ENCODE results near the gene RFX4. TPM values are rescaled to one million over a fixed set of nuclear protein-coding genes. Genes with fewer than 3 reads are reported as not detected.

RFX4 gene
- total and polyA plus RNA-seq, 2 donors (not counting 3 experiments of a cell fraction or from before 2014, with no cell fraction given): not detected

- Histone ChIP-seq H3K27me3 (ENCODE audit: control insufficient read depth in 2 of 2, insufficient read depth in 2 of 2, low read length in 2 of 2) (peaks cover 3 to 8% of the 10 kb centered on the region in 2 experiments), H3K79me2 (ENCODE audit: control insufficient read depth, insufficient read depth, low read length) (no peaks in the 10 kb centered on the region), H3K9ac (replicated peaks; ENCODE audit: extremely low read depth, insufficient read depth, low read length) (no peak overlapping the region), H3K4me2 (ENCODE audit: insufficient read depth, low read length) (no peak overlapping the region), H3K4me1 (ENCODE audit: control insufficient read depth, extremely low read depth, insufficient read depth, low read length) (peaks cover 4% of the 10 kb centered on the region), H3K27ac (ENCODE audit: insufficient read depth, low read depth, low read length) (no peak overlapping the region), H3K4me3 (replicated peaks in 1 of 3; ENCODE audit: insufficient read depth in 1 of 3, low read depth in 1 of 3, low read length in 3 of 3) (no peak overlapping the region), H4K20me1 (replicated peaks; ENCODE audit: control insufficient read depth, extremely low read depth, insufficient read depth, low read length) (no peaks in the 10 kb centered on the region), H3K9me3 (replicated peaks; ENCODE audit: control insufficient read depth, insufficient read depth, low read length) (no peaks in the 10 kb centered on the region), H3K9me1 (replicated peaks; ENCODE audit: control insufficient read depth, extremely low read depth, insufficient read depth, low read length) (no peaks in the 10 kb centered on the region), H3K36me3 (ENCODE audit: control insufficient read depth in 2 of 2, extremely low read depth in 1 of 2, insufficient read depth in 2 of 2, low read length in 2 of 2) (no peaks in the 10 kb centered on the region), H2AFZ (ENCODE audit: low read depth, low read length) (no peak overlapping the region)
- no TSS peak for BruUV-seq (replicated peaks)
- dilution Hi-C loops (cut with MboI; ENCODE audit: extremely low pct_ligation_motif_present, low sequenced_read_pairs) (no loop called here), intact Hi-C loops (cut with micrococcal nuclease) (no loop called here)
- no peak for DNase-seq (ENCODE audit: low read depth, low spot score)
- ChIA-PET CTCF (interaction anchor here (0.7 to 1.3 kb wide), 4 partner anchors 10 to 188 kb away, joined by 3 to 11 read pairs (median 4); partner anchors contain the start of gene TMEM263), POLR2A (interaction anchor here (0.6 to 0.7 kb wide), 2 partner anchors 78 to 273 kb away, joined by 3 to 4 read pairs; no protein-coding TSS in a partner anchor)
- FAIRE-seq: no peak
- TF ChIP-seq GATA2 (IDR thresholded peaks at IDR 0.05; ENCODE audit: insufficient read depth, insufficient read length, low read depth, low read length): no peak
- TF ChIP-seq POLR2AphosphoS5 (IDR thresholded peaks at IDR 0.05; ENCODE audit: insufficient read depth, low read depth, low read length): no peak
- no peak for TF ChIP-seq MYC (IDR thresholded peaks at IDR 0.05; ENCODE audit: low read depth, low read length)
- TF ChIP-seq CTCF (IDR thresholded peaks at IDR 0.05; ENCODE audit: extremely low read depth in 1 of 2, insufficient read depth in 1 of 2, low read depth in 1 of 2, low read length in 2 of 2): no peak
- no peak for TF ChIP-seq MAX (IDR thresholded peaks at IDR 0.05; ENCODE audit: insufficient read depth, insufficient read length)
- no peak for TF ChIP-seq JUN (IDR thresholded peaks at IDR 0.05; ENCODE audit: borderline replicate concordance, insufficient read depth, insufficient read length, low read depth)
- no peak for TF ChIP-seq EZH2 (IDR thresholded peaks at IDR 0.05; ENCODE audit: borderline replicate concordance, low read depth, low read length, severe bottlenecking)
- TF ChIP-seq FOS (IDR thresholded peaks at IDR 0.05; ENCODE audit: borderline replicate concordance, insufficient read depth, low read length): no peak
- no peak for TF ChIP-seq POLR2A (IDR thresholded peaks at IDR 0.05; ENCODE audit: low read depth, low read length)
Measured at GRCh38 chr12:106767206-106767605, 184.4 kb downstream of the RFX4 start.

Measured in endothelial cell of umbilical vein (primary cell).